22Rv1 (cell line): Measurements from ENCODE around the gene SLC23A1.

Experiments
- CTCF ChIP-seq: fragments of 450-650 bp; IDR thresholded peaks from 2 replicates; pipeline ENCODE4 v1.5.1; 2017; ENCODE audit warnings: mild to moderate bottlenecking
- ZFX ChIP-seq: fragments of 450-650 bp; IDR thresholded peaks from 2 replicates; pipeline ENCODE4 v1.6.1; 2017; ENCODE audit warnings: antibody characterized with exemption, borderline replicate concordance

- no peak for TF ChIP-seq ZFX
- no peak for TF ChIP-seq CTCF
These were observed 3.3 kb downstream of the SLC23A1 start for GRCh38 chr5:139379626-139380449.
